OCI-LY7 (cell line): ENCODE results near the gene PTPRE. TPM values are rescaled to one million over a fixed set of nuclear protein-coding genes. Genes with fewer than 3 reads are reported as not detected.

Source experiments
- BruUV-seq: library from RNA; stranded (reverse); fragments of 400-500 nt; replicated peaks from 2 replicates; lab custom pipeline; 2021; lab: Mats Ljungman, UMichigan
- CTCF ChIA-PET: fragments of 300-600 bp; sonication (Branson Sonifier 250); formaldehyde crosslinking; loops from one replicate; lab custom pipeline; 2022; ENCODE audit warnings: antibody characterized with exemption; ENCODE audit not compliant: unreplicated experiment; lab: Charles Lee
- POLR2A ChIA-PET: fragments of 300-600 bp; sonication (Branson Sonifier 250); formaldehyde crosslinking; loops from one replicate; lab custom pipeline; 2022; ENCODE audit warnings: antibody characterized with exemption; lab: Charles Lee
- DNase-seq: peaks from one replicate; pipeline ENCODE4 v3.0.0-alpha.2; 2015; ENCODE audit warnings: low spot score
- H2AFZ ChIP-seq: fragments of 200-600 bp; sonication (generic), shearing (Covaris generic); 2 replicates; pipeline ENCODE4 v1.6.1; 2014; ENCODE audit warnings: mild to moderate bottlenecking, antibody characterized with exemption, low read length, moderate library complexity
- H3K27ac ChIP-seq: fragments of 200-600 bp; sonication (generic); 2 replicates; pipeline ENCODE4 v1.5.1; 2014; ENCODE audit warnings: mixed run types, low read depth, mild to moderate bottlenecking, moderate library complexity, low read length, inconsistent platforms; ENCODE audit not compliant: poor library complexity, severe bottlenecking
- H3K36me3 ChIP-seq: fragments of 200-600 bp; sonication (generic); 2 replicates; pipeline ENCODE4 v1.6.1; 2014; ENCODE audit warnings: mild to moderate bottlenecking, antibody characterized with exemption, low read length, moderate library complexity, mixed read lengths; ENCODE audit not compliant: insufficient read depth
- H3K4me1 ChIP-seq: fragments of 200-600 bp; sonication (generic); 2 replicates; pipeline ENCODE4 v1.5.1; 2014; ENCODE audit warnings: mild to moderate bottlenecking, low read length; ENCODE audit not compliant: insufficient read depth, poor library complexity, severe bottlenecking
- H3K4me2 ChIP-seq: fragments of 200-600 bp; sonication (generic); 2 replicates; pipeline ENCODE4 v1.6.1; 2014; ENCODE audit warnings: mild to moderate bottlenecking, low read length
- H3K4me3 ChIP-seq: fragments of 200-600 bp; sonication (generic); 2 replicates; pipeline ENCODE4 v1.5.1; 2014; ENCODE audit warnings: mild to moderate bottlenecking, low read depth, low read length; ENCODE audit not compliant: poor library complexity, severe bottlenecking
- H3K79me2 ChIP-seq: fragments of 200-600 bp; sonication (generic); 2 replicates; pipeline ENCODE4 v1.6.1; 2016; ENCODE audit warnings: low read depth, mild to moderate bottlenecking, low read length, moderate library complexity, mixed read lengths; ENCODE audit not compliant: insufficient read depth
- H3K9me2 ChIP-seq: fragments of 200-600 bp; sonication (generic); 2 replicates; pipeline ENCODE4 v1.6.1; 2016; ENCODE audit warnings: mild to moderate bottlenecking, low read length, mixed read lengths; ENCODE audit not compliant: insufficient read depth
- H3K9me3 ChIP-seq: fragments of 200-600 bp; sonication (generic); 2 replicates; pipeline ENCODE4 v1.6.1; 2014; ENCODE audit warnings: mild to moderate bottlenecking, mixed run types, low read length, mixed read lengths
- H4K20me1 ChIP-seq: fragments of 200-600 bp; sonication (generic); 2 replicates; pipeline ENCODE4 v1.6.1; 2014; ENCODE audit warnings: mild to moderate bottlenecking, antibody characterized with exemption, low read length, moderate library complexity, mixed read lengths; ENCODE audit not compliant: insufficient read depth
- CTCF ChIP-seq: fragments of 200-600 bp; sonication (generic); conservative IDR thresholded peaks from 2 replicates; pipeline ENCODE4 v1.5.1; 2014; ENCODE audit warnings: mild to moderate bottlenecking, antibody characterized with exemption, low read length, moderate library complexity, mixed read lengths
- EZH2phosphoT487 ChIP-seq: fragments of 200-600 bp; sonication (generic); IDR thresholded peaks from 2 replicates; pipeline ENCODE4 v1.6.1; 2018; ENCODE audit warnings: low read depth, borderline replicate concordance, mild to moderate bottlenecking, mixed run types, antibody characterized with exemption, low read length, moderate library complexity, mixed read lengths
- intact Hi-C: fragments of 100-400 bp; cut with micrococcal nuclease; formaldehyde crosslinking; loops from one replicate; pipeline ENCODE4 v1.10.0; 2022; ENCODE audit not compliant: unreplicated experiment
- total RNA-seq, 2 experiments: library from RNA; depleted of rRNA in 1 of 2; stranded (reverse); fragments of >200 nt in 1 of 2; shearing (Covaris generic) in 1 of 2; gene quantifications; 2 replicates each; pipeline ENCODE4 v1.2.3, GENCODE V29; 2014 to 2022

Gene PTPRE
- total RNA-seq, 2 experiments from 2014 or later = 6.8 to 8.3 TPM

- intact Hi-C loops = no loop called here
- H3K79me2 ChIP-seq = no peaks in the 10 kb centered on the region
- H3K4me3 ChIP-seq = no peak overlapping the region
- no peak overlapping the region for H3K4me2 ChIP-seq
- POLR2A ChIA-PET = no interaction called here
- CTCF ChIA-PET = no interaction called here
- peaks cover 1% of the 10 kb centered on the region; the same call in 1 of the 2 replicates for H3K9me3 ChIP-seq
- TF ChIP-seq EZH2phosphoT487 (no peak), CTCF (no peak)
- no peaks in the 10 kb centered on the region for H3K9me2 ChIP-seq
- H4K20me1 ChIP-seq = no peaks in the 10 kb centered on the region
- no peak for DNase-seq
- no TSS peak for BruUV-seq
- H3K36me3 ChIP-seq = no peaks in the 10 kb centered on the region
- H3K27ac ChIP-seq = no peak overlapping the region
- no peaks in the 10 kb centered on the region for H3K4me1 ChIP-seq
- H2AFZ ChIP-seq = no peak overlapping the region
Observed at GRCh38 chr10:127874671-127875448, 32.0 kb upstream of the PTPRE start.

- TF ChIP-seq EZH2phosphoT487 = no peak
- no peak for TF ChIP-seq CTCF
- POLR2A ChIA-PET = no interaction called here
- Histone ChIP-seq H3K9me2 (no peaks in the 10 kb centered on the region), H3K9me3 (no peaks in the 10 kb centered on the region), H3K27ac (no peak overlapping the region), H3K4me1 (peaks cover 3% of the 10 kb centered on the region), H3K4me2 (no peak overlapping the region), H4K20me1 (no peaks in the 10 kb centered on the region), H2AFZ (no peak overlapping the region), H3K4me3 (no peak overlapping the region), H3K36me3 (no peaks in the 10 kb centered on the region), H3K79me2 (no peaks in the 10 kb centered on the region)
- intact Hi-C loops = no loop called here
- BruUV-seq = no TSS peak
- CTCF ChIA-PET = no interaction called here
- no peak for DNase-seq
Observed at GRCh38 chr10:127875449-127875765, 31.5 kb upstream of the PTPRE start.

GRCh38 chr10:127875916-127876315 lies 31.0 kb upstream of the PTPRE start:
- ChIA-PET POLR2A (no interaction called here), CTCF (no interaction called here)
- Histone ChIP-seq H3K9me2 (no peaks in the 10 kb centered on the region), H4K20me1 (no peaks in the 10 kb centered on the region), H3K4me3 (no peak overlapping the region), H3K36me3 (no peaks in the 10 kb centered on the region), H2AFZ (no peak overlapping the region), H3K79me2 (no peaks in the 10 kb centered on the region), H3K27ac (no peak overlapping the region), H3K4me1 (peaks cover 8% of the 10 kb centered on the region), H3K4me2 (no peak overlapping the region), H3K9me3 (no peaks in the 10 kb centered on the region)
- TF ChIP-seq EZH2phosphoT487 (no peak), CTCF (no peak)
- no peak for DNase-seq
- BruUV-seq = no TSS peak
- intact Hi-C loops = no loop called here
